T-helper 2 cell treated with Interferon-gamma antibody and Interleukin-4, amounts not matched to agents 5 μg/mL and 100 μg/mL, for 36 hours (primary cell): ENCODE data around the gene RUSF1.
"Not testable (repeated sequence)": the region's sequence is repeated elsewhere in the genome, so short reads cannot be mapped to it uniquely, and the experiment has no call there.

ENCODE experiments used
- DNase-seq: peaks from one replicate; pipeline ENCODE4 v3.0.0; 2021; ENCODE audit warnings: low spot score
- H3K27ac Mint-ChIP-seq: one replicate; pipeline ENCODE4 v1.8.0; 2021; ENCODE audit warnings: mild to moderate bottlenecking, mixed read lengths
- H3K27me3 Mint-ChIP-seq: one replicate; pipeline ENCODE4 v1.8.0; 2021; ENCODE audit warnings: low read depth, mixed read lengths
- H3K36me3 Mint-ChIP-seq: one replicate; pipeline ENCODE4 v1.8.0; 2021; ENCODE audit warnings: low read depth, mixed read lengths
- H3K4me1 Mint-ChIP-seq: one replicate; pipeline ENCODE4 v1.8.0; 2021; ENCODE audit warnings: low read depth, mixed read lengths
- H3K4me3 Mint-ChIP-seq: one replicate; pipeline ENCODE4 v1.8.0; 2022; ENCODE audit warnings: mild to moderate bottlenecking, moderate library complexity, mixed read lengths
- H3K9me3 Mint-ChIP-seq: one replicate; pipeline ENCODE4 v1.8.0; 2021; ENCODE audit warnings: mixed read lengths

Gene RUSF1

DNA sequence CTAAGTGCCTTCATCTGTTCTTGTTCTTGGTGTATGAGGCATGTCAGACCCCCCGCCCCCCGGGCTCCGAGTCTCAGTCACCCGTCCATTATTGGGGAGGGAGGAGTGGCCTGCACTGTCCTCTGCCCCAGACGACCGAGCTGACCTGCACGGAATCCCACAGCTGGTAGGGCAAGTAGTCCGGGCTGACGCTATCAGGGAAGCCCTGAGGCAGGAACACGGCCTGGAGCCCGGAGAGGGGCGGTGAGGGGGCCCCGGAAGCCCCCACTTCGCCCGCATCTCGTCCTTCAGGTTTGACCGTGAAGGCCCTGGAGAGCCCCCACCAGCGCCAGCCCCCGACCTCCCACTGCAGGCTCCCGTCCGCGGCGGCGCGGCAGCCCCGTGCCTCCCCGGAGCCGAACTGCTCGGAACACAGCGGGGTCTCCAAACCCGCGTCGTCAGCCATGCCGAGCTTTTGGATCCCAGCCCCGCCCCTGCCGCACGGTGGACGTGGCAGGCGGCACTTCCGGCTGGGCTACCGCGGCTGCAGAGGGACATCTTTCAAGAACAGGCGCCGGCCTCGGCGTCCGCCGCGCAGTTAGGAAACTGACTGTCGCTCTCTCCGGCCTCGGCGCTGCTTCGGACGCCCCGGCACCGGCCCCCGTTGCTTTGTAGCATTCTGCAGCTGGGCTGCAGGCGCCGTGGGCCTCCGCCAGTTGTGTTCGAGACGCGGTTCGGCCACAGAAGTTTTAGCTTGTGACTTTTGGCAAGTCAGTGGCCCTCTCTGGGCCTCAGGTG, at the start of gene RUSF1:
RUSF1 (minus strand) TSS at position 463 of the 777 bp plus-strand sequence; CDS start at position 445, 18 bp downstream.
- Mint-ChIP-seq H3K36me3 (peaks cover 13% of the 10 kb centered on the region), H3K9me3 (no peaks in the 10 kb centered on the region), H3K4me1 (peaks cover 38% of the 10 kb centered on the region), H3K27ac (peak within 1 kb of the TSS; percentile 90), H3K27me3 (no peaks in the 10 kb centered on the region), H3K4me3 (peak within 1 kb of the TSS; percentile 93)
- DNase-seq, result peak; percentile 87

DNA sequence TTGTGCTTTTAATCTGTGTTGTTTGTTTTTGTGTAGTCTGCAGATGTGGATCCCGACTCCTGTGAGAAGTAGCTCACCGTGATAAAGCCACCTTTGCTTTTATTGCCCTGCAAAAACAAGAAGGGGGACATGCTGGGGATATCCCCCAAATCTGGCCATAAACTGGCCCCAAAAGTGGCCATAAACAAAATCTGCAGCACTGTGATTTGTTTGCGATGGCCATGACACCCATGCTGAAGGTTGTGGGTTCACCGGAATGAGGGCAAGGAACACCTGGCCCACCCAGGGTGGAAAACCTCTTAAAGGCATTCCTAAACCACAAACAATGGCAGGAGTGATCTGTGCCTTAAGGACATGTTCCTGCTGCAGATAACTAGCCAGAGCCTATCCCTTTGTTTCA, 34.6 kb upstream of the RUSF1 start:
- H3K9me3 Mint-ChIP-seq, result peaks cover 4% of the 10 kb centered on the region
- no peak for DNase-seq
- no peaks in the 10 kb centered on the region for H3K36me3 Mint-ChIP-seq
- H3K4me3 Mint-ChIP-seq, result no peak overlapping the region
- H3K4me1 Mint-ChIP-seq, result no peaks in the 10 kb centered on the region
- no peak overlapping the region for H3K27ac Mint-ChIP-seq
- H3K27me3 Mint-ChIP-seq, result peaks cover 11% of the 10 kb centered on the region

DNA sequence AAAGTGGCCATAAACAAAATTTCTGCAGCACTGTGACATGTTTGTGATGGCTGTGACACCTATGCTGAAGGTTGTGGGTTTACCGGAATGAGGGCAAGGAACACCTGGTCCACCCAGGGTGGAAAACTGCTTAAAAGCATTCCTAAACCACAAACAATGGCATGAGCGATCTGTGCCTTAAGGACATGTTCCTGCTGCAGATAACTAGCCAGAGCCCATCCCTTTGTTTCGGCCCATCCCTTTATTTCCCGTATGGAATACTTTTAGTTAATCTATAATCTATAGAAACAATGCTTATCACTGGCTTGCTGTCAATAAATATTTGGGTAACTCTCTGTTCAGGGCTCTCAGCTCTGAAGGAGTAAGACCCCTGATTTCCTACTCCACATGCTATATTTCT, 31.6 kb upstream of the RUSF1 start:
- H3K4me1 Mint-ChIP-seq, DNase-seq, H3K27ac Mint-ChIP-seq, H3K36me3 Mint-ChIP-seq, H3K9me3 Mint-ChIP-seq, H3K4me3 Mint-ChIP-seq: not testable (repeated sequence)
- peaks cover 22% of the 10 kb centered on the region for H3K27me3 Mint-ChIP-seq

DNA sequence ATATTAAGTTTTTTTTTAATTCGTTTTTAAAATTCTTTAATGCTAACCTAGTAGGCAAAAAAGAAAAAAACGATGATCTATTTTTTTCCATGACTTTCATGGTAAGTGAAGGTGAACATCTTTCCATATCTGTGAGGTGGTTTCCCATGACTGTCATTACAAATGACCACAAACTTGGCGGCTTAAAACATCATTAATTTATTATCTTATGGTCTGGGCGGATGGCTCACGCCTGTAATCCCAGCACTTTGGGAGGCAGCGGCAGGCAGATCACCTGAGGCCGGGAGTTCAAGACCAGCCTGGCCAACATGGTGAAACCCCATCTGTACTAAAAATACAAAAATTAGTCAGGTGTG, 30.0 kb upstream of the RUSF1 start:
- H3K4me3 Mint-ChIP-seq, H3K4me1 Mint-ChIP-seq, H3K36me3 Mint-ChIP-seq, DNase-seq, H3K27ac Mint-ChIP-seq, H3K9me3 Mint-ChIP-seq: not testable (repeated sequence)
- peaks cover 26% of the 10 kb centered on the region for H3K27me3 Mint-ChIP-seq

DNA sequence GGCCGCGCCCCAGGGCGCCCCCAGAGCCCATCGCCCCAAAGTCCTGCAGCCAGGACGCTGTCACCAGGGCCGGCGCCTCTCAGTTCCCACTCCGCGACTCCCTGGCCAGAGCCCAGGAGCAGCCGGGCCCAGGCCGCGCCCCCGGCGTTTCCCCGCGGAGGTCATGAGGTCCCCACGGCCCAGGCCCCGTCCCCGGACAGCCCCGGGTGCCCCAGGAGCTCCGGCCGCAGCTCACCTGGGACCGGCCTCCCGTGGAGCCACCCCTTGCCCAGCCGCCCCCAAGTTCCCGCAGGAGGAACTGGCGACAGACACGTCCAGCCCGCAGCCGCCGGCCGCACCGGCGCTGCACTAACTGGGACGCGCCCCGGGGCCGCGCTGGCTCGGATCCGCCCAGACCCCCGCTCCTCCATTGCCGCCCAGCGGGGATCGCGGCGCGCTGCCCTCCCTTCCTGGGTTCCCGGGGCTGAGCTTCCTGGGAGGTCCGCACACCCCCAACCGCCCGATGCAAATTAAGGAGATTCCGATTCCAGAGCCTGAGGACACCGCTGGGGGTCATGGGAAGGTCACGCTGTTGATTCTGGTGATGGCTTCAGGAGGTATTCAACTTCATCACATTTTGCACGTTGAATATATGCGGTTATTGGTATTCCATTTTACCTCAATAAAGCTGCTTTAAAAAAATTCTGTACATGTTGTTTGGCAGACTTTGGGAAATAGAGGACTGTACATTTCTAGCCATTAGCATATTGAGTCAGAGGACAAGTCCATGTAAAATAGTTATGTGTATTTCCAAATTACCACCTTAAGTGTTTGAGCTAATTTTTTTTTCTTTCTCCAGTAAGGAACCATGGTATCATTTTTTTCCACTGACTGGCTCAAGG, 29.4 kb upstream of the RUSF1 start:
- DNase-seq, result no peak
- H3K4me3 Mint-ChIP-seq, result no peak overlapping the region
- H3K9me3 Mint-ChIP-seq, result peaks cover 4% of the 10 kb centered on the region
- H3K27me3 Mint-ChIP-seq, result peaks cover 26% of the 10 kb centered on the region
- no peaks in the 10 kb centered on the region for H3K36me3 Mint-ChIP-seq
- H3K27ac Mint-ChIP-seq, result no peak overlapping the region
- H3K4me1 Mint-ChIP-seq, result peaks cover 2% of the 10 kb centered on the region

DNA sequence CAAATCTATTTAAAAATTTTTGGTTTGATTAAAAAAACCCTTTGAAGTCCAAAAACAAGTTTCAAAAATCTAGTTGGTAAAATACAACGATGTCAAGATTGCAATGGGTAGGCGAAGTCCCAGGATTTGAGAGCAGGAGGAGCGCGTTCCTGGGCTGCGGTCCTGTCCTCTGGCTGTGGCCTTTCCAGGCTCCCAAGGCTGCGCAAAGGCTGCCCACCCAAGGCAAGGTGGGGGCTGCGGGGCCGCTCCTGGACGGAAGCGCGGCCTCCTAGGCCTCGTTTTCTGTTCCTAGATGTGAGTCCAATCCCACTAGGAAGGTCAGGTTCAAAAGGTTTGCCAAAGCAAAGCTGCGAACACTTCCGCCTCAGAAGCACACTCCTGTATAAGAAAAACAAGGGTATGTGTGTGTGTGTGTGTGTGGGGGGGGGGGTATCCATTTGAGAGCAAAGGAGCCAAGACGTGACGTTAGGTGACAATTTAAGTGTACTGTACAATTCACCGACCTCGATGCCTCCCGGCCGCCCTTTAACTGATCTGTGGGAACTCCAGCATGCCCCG, 28.7 kb upstream of the RUSF1 start:
- no peak for DNase-seq
- Mint-ChIP-seq H3K4me1 (peaks cover 2% of the 10 kb centered on the region), H3K4me3 (no peak overlapping the region), H3K9me3 (no peaks in the 10 kb centered on the region), H3K27me3 (peaks cover 26% of the 10 kb centered on the region), H3K36me3 (no peaks in the 10 kb centered on the region), H3K27ac (no peak overlapping the region)

DNA sequence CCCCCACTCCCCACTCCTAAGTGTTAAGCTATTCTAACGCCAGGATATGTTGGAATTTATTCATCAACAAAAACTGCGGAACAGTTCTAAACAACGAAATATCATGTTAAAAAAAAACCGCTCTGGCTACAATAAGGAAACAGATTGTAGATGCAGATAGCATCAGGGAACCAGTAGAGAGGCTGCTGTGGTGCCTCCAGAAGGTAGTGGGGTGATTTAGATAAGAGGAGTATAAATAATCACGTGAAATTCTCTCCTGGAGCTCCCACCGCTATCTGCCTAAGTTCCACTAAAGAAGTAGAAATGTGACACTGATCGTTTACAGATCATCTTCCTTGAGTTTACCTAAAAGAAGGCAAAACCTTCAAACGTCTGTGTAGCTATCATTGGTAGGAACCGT, 27.5 kb upstream of the RUSF1 start:
- Mint-ChIP-seq H3K27me3 (peaks cover 26% of the 10 kb centered on the region), H3K9me3 (no peaks in the 10 kb centered on the region), H3K4me1 (peaks cover 2% of the 10 kb centered on the region), H3K36me3 (no peaks in the 10 kb centered on the region), H3K4me3 (no peak overlapping the region), H3K27ac (no peak overlapping the region)
- no peak for DNase-seq

DNA sequence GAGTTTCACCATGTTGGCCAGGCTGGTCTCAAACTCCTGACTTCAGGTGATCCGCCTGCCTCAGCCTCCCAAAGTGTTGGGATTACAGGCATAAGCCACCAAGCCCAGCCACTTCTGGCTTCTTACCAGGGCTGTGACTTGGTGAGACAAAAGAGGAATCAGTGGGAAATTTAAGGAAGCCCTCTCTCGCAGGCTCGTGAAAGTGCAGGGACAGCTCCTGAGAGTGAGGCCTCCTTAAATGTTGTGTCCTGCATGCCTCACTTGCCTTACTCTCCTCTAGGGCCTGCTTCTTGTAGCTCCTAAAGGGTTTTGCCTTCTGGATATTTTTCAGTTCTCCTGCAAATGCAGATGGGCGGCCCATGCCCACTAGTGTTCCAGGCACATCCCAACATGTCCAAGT, 24.7 kb upstream of the RUSF1 start:
- DNase-seq, result no peak
- Mint-ChIP-seq H3K27ac (no peak overlapping the region), H3K4me3 (no peak overlapping the region), H3K4me1 (peaks cover 2% of the 10 kb centered on the region), H3K9me3 (no peaks in the 10 kb centered on the region), H3K27me3 (peaks cover 41% of the 10 kb centered on the region), H3K36me3 (no peaks in the 10 kb centered on the region)

DNA sequence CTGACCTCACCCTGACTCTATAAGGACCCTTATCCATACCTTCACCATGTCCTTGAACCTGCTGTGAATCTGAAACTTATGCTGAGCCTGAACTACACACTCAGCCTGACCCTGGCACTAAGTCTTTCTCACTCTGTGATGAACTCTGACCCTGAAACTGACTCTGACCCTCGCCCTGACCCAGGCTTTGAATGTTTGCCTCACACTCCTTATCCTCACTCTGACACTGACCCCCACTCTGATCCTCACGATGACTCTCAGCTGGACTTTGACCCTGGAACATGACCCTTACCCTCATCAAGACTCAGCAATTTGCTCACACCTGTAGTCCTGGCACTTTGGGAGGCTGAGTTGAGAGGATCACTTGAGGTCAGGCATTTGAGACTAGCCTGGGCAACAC, 23.9 kb upstream of the RUSF1 start:
- no peak for DNase-seq

DNA sequence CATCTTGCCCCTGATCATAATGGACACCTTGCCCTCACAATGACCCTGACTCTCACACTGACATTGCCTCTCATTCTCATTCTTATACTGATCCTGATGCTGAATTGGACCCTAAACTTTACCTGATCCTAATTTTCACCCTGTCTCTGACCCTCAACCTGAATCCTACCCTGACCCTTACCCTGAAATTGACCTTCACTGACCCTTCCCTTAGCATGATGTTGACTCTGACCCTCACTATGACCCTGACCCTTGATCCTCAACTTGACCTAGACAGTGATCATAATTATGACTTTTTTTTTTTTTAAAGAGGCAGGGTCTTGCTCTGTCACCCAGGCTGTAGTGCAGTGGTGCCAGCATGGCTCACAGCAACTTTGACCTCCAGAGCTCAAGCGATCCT, 22.9 kb upstream of the RUSF1 start:
- Mint-ChIP-seq H3K4me3 (no peak overlapping the region), H3K36me3 (no peaks in the 10 kb centered on the region), H3K27me3 (peaks cover 37% of the 10 kb centered on the region), H3K4me1 (peaks cover 2% of the 10 kb centered on the region), H3K27ac (no peak overlapping the region), H3K9me3 (no peaks in the 10 kb centered on the region)
- DNase-seq, result no peak

More for the DNA sequence above, 23.9 kb upstream of the RUSF1 start:
- Mint-ChIP-seq H3K4me3 (no peak overlapping the region), H3K4me1 (peaks cover 2% of the 10 kb centered on the region), H3K36me3 (no peaks in the 10 kb centered on the region), H3K27me3 (peaks cover 41% of the 10 kb centered on the region), H3K9me3 (no peaks in the 10 kb centered on the region), H3K27ac (no peak overlapping the region)

DNA sequence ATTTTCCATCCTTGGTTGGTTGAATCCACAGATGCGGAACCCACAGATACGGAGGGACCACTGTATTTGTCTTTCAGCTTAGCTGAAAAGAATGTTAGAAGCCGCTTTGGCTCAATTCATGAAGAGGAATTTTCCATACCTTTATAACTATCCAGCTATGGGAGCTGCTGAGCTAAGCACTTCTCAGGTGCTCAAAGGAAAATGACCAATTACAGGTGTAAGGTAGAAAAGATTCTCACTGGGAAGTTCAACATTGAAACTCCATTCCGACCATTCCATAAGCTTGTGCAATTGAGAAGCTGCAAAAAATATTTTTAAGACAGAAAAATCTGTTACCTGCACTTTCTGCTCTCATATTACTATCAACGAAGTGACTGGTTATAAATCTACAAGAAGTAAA, 22.2 kb upstream of the RUSF1 start:
- Mint-ChIP-seq H3K27ac (no peak overlapping the region), H3K27me3 (peaks cover 31% of the 10 kb centered on the region), H3K4me1 (no peaks in the 10 kb centered on the region), H3K36me3 (no peaks in the 10 kb centered on the region), H3K9me3 (no peaks in the 10 kb centered on the region), H3K4me3 (no peak overlapping the region)
- no peak for DNase-seq

DNA sequence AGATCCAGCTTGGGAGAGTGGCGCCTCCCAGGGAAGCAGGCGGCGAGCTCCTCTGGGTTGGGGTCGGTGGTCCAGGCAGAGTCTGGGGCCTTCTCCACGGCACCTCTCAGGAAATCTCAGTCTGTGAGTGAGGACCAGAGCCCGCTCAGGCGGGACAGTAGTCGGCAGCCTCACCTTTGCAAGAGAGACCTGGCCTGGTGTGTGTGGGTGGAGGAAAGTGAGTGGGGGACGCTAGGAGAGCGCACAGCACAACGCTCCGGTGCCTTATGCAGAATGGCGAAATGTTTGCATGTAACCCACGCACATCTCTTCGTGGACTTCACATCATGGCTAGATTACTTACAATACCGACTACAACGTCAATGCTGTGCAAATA, 21.7 kb upstream of the RUSF1 start:
- DNase-seq, result no peak
- H3K4me1 Mint-ChIP-seq, result no peaks in the 10 kb centered on the region
- H3K27ac Mint-ChIP-seq, result no peak overlapping the region
- H3K9me3 Mint-ChIP-seq, result no peaks in the 10 kb centered on the region
- H3K4me3 Mint-ChIP-seq, result no peak overlapping the region
- peaks cover 31% of the 10 kb centered on the region for H3K27me3 Mint-ChIP-seq
- no peaks in the 10 kb centered on the region for H3K36me3 Mint-ChIP-seq

DNA sequence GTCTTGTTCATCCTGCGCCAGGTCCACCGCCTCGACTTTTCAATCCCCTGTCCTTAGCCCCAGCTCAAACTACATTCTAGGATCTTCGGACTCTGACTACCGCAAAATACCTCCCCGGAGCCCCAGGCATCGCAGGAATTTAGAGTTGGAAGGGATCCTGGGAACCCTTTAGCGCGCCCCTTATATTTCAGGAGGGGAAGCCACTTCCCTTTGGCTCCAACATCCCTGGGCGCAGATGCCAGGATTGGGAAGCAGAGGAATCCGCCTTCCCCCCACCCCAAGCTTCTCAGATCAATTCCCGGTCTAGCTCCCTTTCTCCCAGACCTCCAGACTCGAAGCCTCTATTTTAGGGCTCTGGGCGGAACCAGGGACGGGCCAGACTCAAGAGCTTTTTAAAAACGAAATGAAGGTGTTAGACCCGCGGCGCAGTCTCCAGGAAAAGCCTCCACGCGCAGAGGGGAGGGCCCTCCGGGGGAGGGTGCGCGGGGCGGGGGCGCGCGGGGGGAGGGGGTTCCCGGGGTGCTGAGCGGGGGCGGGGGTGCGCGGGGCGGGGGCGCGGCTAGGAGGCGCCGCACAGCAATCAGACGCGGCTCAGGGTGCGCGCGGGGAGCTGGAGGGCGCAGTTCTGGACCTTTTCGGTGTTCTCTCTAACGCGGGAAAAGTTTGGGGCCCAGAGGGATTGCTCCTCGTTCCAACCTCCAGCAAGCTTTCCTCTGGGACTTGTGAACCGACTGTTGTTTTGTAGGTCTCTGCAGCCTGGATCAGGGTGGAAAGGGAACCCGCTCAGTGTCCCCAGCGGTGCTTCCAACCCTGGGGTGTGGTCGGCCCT, 21.1 kb upstream of the RUSF1 start:
- peaks cover 30% of the 10 kb centered on the region for H3K27me3 Mint-ChIP-seq
- H3K9me3 Mint-ChIP-seq, result no peaks in the 10 kb centered on the region
- no peak overlapping the region for H3K4me3 Mint-ChIP-seq
- H3K36me3 Mint-ChIP-seq, result no peaks in the 10 kb centered on the region
- DNase-seq, result no peak
- no peak overlapping the region for H3K27ac Mint-ChIP-seq
- H3K4me1 Mint-ChIP-seq, result no peaks in the 10 kb centered on the region
